NCI-H510A treated with DMSO at 0.1 percent for 48 hours (cell line): ENCODE data around the gene KRTAP5-3.

Experiments used
- DNase-seq: peaks from one replicate; lab custom pipeline; 2025; lab: John Stamatoyannopoulos, UW

Gene KRTAP5-3

GRCh38 chr11:1643146-1643690 is 35.0 kb upstream of the KRTAP5-3 start:
- no peak for DNase-seq

DNA sequence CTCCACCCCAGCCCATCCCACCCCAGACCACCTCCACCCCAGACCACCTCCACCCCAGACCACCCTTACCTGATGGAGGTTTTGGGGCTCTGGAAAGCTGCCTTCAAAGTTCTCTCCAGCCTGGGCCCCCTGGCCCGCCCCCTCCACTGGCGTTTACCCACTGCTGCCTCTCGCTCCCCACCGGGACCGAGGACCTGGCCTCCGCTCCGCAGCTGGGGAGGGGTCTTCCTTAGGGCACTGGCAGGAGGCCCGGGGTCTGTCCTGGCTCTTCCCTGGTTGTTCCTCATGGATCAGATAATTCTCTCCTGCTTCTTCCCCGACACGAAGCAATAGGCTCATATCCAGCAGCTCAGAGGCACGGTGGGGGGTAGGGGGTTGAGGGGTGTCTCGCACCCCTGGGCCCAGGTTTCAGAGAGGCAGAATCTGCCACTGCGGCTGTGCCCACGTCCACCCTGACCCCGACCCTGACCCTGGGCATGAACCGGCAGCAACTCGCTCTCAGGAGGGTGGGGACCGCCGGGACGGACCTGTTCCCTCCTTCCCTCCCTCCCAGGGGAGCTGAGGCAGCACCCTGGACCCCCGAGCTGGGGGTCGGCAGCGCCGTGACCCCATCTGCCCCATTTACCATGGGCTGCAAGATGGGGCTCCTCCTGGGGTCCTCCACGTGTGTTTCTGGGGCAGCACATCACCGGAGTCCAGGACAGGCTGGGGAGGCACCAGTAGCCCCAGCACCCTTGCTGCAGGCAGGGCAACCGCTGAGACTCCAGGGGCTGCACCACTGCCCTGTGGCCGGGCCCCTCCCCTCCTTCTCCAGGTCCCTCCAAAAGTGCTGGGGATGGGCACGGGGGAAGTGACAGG is 34.3 kb upstream of the KRTAP5-3 start:
- DNase-seq, result no peak

DNA sequence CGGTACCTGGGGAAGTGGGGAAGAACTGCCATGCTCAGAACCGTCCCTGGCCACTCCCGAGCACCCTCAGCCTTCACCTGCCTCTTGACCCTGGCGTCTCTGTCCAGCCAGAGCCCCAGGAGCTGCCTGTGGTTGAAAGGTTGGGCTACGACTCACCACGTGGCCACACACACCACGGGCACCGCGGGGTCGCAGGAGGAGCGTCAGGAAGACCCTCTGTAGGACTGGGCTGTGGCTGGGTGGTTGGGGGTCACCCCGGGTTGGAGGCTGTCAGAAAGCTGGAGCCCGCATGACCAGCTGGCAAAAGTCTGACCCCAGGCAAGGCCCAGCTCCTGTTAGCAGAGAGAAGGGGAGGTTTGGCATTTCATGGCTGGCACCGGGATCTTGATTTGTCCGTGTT is 32.8 kb upstream of the KRTAP5-3 start:
- DNase-seq, result no peak

- no peak for DNase-seq
Observed at GRCh38 chr11:1640076-1640946, 32.0 kb upstream of the KRTAP5-3 start.

GRCh38 chr11:1639666-1640065 is 31.4 kb upstream of the KRTAP5-3 start:
- no peak for DNase-seq

DNA sequence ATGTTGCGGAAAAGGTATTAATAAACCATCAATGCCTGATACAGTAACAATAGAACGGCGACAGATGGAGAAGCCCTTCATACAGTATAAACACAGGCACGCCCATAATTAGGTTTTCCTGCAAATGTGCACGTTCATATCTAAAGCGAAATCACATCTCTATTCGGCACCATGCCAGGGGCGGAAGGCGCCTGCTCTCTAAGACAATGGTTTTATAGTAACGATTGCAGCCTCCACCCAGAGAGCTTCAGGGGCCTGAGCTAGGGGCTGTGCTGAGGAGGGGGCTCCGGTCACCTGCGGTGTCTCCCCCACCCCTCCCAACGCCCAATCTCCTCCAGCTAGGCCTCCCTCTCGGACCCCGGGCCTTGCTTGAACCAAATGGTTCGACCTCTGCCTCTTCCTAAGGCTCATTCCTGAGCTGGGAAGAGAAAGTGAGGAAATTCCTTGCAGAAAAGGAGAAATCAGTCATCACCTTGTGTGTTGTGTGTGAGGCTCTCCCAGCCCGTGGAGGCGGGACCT is 30.9 kb upstream of the KRTAP5-3 start:
- DNase-seq, result no peak

- no peak for DNase-seq
Observed at GRCh38 chr11:1638344-1638743, 30.1 kb upstream of the KRTAP5-3 start.

DNA sequence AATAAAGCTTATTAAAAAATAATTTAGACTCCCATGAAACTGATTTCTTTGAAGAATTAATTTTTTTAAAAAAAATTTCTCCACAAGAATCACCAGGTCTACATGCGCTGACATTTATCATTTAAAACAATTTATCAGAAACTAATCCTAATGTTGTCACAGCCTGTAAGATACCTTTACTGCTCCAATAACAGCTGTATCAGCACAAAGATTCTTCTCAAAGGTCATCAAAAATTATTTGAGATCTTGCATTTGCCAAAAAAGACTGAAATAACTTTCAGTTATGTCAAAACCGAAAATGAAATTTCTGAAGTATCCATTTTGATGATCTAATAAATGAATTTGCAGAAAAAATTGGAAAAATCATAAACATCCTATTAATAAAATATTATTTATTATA is 29.4 kb upstream of the KRTAP5-3 start:
- no peak for DNase-seq

DNA sequence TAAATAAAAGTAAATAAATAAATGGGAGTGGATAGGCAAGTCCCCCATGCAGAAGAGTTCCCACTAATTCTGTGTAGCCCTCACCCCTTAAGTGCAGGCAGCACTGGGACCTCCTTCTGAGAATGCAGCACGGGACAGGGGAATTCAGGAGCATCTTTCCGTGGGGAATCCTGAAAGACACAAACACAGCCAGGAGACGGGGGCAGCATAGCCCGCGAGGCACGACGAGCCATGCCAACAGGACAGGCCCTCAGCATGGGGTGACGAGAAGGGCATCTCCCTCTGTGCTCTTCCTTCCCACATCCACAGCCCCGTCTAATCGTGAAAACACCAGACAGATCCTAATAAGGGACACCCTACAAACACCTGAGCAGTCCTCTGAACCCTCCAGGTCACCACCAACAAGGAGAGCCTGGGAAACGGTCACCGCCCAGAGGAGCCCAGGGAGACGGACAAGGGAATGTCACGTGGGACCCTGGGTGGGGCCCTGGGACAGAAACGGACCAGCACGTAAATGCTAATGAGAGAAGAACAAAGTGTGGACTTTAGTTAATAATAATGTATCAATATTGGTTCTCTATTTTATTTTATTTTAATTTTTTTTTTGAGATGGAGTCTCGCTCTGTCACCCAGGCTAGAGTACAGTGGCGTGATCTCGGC is 28.2 kb upstream of the KRTAP5-3 start:
- no peak for DNase-seq

DNA sequence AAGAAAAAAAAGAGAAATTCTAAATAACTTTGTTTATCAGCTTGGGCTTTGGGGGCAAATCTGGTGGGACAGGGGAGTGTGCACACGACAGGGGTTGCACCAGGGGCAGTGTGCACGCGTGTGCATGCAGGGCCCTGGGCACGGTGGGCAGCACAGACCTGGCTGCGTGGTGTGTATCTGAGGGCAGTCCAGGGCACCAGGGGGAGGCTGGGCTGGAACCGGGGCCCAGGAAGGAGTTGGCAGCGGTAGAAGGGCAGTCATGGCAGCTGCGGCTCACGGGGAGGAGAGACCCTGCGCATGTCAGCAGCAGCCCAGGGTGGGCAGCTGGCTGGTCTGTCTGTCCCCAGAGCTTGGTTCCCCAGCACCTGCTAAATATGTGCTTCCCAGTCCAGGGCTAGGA is 25.6 kb upstream of the KRTAP5-3 start:
- no peak for DNase-seq

GRCh38 chr11:1632053-1632714 is 23.9 kb upstream of the KRTAP5-3 start:
- no peak for DNase-seq

- DNase-seq, result no peak
Observed at GRCh38 chr11:1631066-1631568, 22.9 kb upstream of the KRTAP5-3 start.

GRCh38 chr11:1630271-1630670 is 22.0 kb upstream of the KRTAP5-3 start:
- DNase-seq, result no peak

DNA sequence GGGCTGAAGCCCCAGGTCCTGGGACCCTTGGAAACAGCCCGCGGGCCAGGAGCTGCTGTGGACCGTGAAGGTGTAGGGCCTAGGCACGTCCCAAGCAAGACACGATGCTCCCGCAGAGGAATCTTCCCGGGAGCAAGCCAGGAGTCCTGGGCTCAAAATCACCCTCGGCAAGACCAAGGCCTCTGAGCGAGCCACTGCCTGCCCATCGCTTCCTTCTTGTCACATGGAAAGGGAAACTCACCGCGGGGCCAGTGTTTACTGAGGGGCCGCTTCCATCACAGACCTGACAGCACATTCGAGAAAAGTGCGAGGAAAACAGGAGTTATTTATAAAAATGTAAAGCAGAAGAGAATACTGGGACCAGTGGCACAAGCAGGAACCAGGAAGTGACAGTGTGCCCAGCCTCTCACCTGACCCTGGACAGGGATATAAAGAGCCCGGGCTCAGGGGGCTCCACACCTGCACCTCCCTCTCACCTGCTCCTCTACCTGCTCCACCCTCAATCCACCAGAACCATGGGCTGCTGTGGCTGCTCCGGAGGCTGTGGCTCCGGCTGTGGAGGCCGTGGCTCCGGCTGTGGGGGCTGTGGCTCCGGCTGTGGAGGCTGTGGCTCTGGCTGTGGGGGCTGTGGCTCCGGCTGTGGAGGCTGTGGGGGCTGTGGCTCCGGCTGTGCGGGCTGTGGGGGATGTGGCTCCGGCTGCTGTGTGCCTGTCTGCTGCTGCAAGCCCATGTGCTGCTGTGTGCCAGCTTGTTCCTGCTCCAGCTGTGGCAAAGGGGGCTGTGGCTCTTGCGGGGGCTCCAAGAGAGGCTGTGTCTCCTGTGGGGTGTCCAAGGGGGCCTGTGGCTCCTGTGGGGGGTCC is 21.3 kb upstream of the KRTAP5-3 start, which contains the start of gene KRTAP5-5:
KRTAP5-5 (plus strand) TSS at position 450 of the 860 bp plus-strand sequence; CDS start at position 516, 66 bp downstream.
- DNase-seq, result no peak

DNA sequence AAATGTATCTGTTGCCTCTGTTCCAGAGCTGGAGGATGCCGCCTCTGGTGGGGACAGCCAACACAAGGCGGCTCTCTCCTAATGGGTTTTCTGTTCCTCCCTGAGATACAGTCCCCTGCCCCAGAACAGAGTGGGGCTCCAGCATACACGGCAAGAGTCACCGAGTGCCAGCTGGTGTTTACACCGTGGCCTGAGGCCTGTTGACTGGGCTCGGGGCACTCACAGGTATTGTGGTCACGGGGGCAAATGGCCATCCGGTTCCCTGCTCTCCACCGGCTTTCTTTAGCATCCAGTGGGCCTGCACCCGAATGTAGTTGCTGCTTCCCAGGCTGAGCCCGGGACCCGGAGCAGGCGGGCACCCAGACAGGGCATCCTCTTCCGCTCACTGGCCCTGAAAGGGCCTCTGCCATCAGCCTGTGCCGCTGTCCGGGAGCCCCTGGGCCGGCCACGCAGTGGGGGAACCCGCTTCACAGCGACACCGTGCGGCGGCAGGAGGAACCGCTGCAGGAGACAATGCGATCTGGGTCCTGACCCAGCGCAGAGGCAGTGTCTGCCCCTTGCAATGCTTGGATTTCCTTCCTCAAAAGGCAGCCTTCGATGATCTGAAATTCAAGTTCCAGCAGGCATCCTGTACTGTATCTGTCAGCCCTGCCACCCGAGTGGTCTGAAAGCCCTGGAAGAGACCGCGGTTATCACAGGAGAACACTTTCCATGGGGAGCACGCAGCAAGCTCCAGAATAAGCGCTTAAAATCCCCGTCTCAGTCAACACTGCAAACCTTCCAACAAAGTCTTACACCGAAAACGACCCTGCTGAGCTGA is 20.5 kb upstream of the KRTAP5-3 start:
- DNase-seq, result no peak

DNA sequence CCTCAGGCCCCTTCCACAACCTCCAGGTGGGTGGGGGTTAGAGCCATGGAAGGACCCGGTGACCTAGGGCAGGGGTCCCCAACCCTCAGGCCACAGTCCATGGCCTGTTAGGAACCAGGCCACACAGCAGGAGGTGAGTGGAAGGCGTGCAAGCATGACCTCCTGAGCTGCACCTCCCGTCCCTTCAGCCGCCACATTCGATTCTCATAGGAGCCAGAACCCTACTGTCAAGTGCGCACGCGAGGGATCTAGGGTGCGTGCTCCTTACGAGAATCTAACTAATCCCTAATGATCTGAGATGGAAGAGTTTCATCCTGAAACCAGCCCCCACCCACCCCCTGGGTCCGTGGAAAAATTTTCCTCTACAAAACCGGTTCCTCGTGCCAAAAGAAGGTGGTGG is 17.3 kb upstream of the KRTAP5-3 start:
- no peak for DNase-seq

DNA sequence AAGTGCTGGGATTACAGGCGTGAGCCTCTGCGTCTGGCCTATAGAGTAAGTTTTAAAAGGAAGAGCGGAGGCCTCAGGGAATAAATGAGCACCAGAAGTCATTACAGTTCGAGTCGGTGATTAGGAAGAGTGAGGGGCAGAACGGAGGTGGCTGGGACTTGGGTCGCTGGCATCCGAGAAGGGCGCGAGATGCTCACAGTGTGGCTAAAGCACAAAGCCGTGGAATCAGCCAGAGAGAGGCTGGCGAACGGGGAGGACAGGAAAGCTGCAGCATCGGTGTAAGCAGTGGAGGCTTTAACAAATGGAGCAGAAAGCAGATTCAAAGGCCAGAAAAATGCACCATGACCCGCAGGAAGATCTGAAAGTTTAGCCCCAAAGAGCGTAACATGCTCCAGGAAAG is 16.4 kb upstream of the KRTAP5-3 start:
- DNase-seq, result no peak

DNA sequence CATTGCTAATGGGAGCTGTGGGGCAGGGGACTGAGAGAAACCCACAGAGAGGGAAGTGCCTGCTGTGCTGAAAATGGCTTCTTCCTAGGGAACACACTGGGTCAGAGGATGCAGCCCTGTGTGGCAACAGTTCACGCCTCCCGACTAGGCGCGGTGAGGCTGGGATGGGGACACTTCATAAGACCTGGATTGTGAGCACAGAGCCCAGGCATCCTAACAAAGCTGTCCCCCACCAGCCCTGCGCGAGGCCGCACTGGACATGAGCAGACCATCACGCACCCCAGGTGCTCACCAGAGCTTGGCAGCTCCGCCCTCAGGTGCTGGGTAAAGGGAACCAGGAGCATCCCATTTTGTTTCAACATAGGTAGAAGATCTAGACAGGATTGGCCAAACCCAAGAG is 15.5 kb upstream of the KRTAP5-3 start:
- no peak for DNase-seq

DNA sequence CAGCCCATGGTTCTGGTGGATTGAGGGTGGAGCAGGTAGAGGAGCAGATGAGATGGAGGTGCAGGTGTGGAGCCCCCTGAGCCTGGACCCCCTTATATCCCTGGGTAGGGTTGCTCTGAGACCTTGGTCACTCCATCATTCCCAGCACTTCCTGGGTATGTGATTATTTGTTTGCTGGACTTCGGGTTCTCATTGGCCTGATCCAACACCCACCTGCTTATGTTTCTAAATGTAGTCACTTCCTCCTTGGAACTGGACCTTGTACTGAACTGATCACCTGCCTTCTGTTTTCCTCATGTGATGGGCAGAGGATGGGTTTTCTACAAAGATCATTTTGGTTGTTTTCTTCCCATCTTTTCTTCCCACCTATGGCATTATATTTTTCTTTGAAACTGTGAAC is 13.8 kb upstream of the KRTAP5-3 start, which contains the start of gene KRTAP5-4:
KRTAP5-4 (minus strand) TSS at position 53 of the 400 bp plus-strand sequence; CDS start at position 8, 45 bp downstream.
- no peak for DNase-seq
